Bronchial epithelial cell (primary cell): ENCODE results near the gene TNFAIP8L3. TPM values are rescaled to one million over a fixed set of nuclear protein-coding genes. Genes with fewer than 3 reads are reported as not detected.
"Not testable (repeated sequence)": the region's sequence is repeated elsewhere in the genome, so short reads cannot be mapped to it uniquely, and the experiment has no call there.

Source experiments
- DNase-seq: peaks from one replicate; pipeline ENCODE4 v3.0.0-alpha.2; 2010; ENCODE audit warnings: low read depth
- FAIRE-seq: peaks from 2 replicates; lab custom pipeline; 2011; peaks lifted over from hg19 to GRCh38; lab: Jason Lieb, UNC
- H3K27me3 ChIP-seq: 2 replicates; pipeline ENCODE4 v1.5.1; 2011; ENCODE audit warnings: low read length; ENCODE audit not compliant: control insufficient read depth, insufficient read depth
- H3K36me3 ChIP-seq: 2 replicates; pipeline ENCODE4 v1.5.1; 2011; ENCODE audit warnings: low read length; ENCODE audit not compliant: control insufficient read depth, insufficient read depth
- H3K4me3 ChIP-seq: 2 replicates; pipeline ENCODE4 v1.5.1; 2011; ENCODE audit warnings: mild to moderate bottlenecking, low read depth, low read length, control low read depth
- CTCF ChIP-seq: IDR thresholded peaks from 2 replicates; pipeline ENCODE4 v1.5.1; 2011; ENCODE audit warnings: mild to moderate bottlenecking, moderate library complexity, low read length, control low read depth, inconsistent platforms; ENCODE audit not compliant: insufficient read depth, severe bottlenecking
- total RNA-seq: library from RNA; depleted of rRNA; stranded (reverse); fragments of >200 nt; gene quantifications from 2 replicates; pipeline ENCODE4 v1.2.1, GENCODE V29; 2014

The TNFAIP8L3 gene
- total RNA-seq, 1 donor from 2014 or later, result 5.0 TPM

GRCh38 chr15:51130344-51130743, 35.6 kb upstream of the TNFAIP8L3 start:
- Histone ChIP-seq H3K27me3 (no peaks in the 10 kb centered on the region), H3K36me3 (no peaks in the 10 kb centered on the region), H3K4me3 (no peak overlapping the region)
- DNase-seq (no peak), FAIRE-seq (no peak)
- TF ChIP-seq CTCF, result no peak

- DNase-seq (no peak), FAIRE-seq (no peak)
- H3K36me3 ChIP-seq, result no peaks in the 10 kb centered on the region
- TF ChIP-seq CTCF, result no peak
- H3K4me3 ChIP-seq, result no peak overlapping the region
- H3K27me3 ChIP-seq, result no peaks in the 10 kb centered on the region
Observed at GRCh38 chr15:51129535-51130188, 35.0 kb upstream of the TNFAIP8L3 start.

- DNase-seq (no peak), FAIRE-seq (no peak)
- H3K27me3 ChIP-seq, result no peaks in the 10 kb centered on the region
- no peaks in the 10 kb centered on the region for H3K36me3 ChIP-seq
- no peak for TF ChIP-seq CTCF
- H3K4me3 ChIP-seq, result no peak overlapping the region
Observed at GRCh38 chr15:51128701-51129100, 34.0 kb upstream of the TNFAIP8L3 start.

- H3K36me3 ChIP-seq, result no peaks in the 10 kb centered on the region
- no peak for TF ChIP-seq CTCF
- DNase-seq (no peak), FAIRE-seq (no peak)
- no peak overlapping the region for H3K4me3 ChIP-seq
- H3K27me3 ChIP-seq, result no peaks in the 10 kb centered on the region
Observed at GRCh38 chr15:51126842-51127241, 32.1 kb upstream of the TNFAIP8L3 start.

GRCh38 chr15:51123002-51123401, 28.3 kb upstream of the TNFAIP8L3 start:
- H3K27me3 ChIP-seq, H3K4me3 ChIP-seq, H3K36me3 ChIP-seq, DNase-seq, FAIRE-seq: not testable (repeated sequence)

GRCh38 chr15:51121631-51122225, 27.0 kb upstream of the TNFAIP8L3 start:
- DNase-seq (no peak), FAIRE-seq (no peak)
- Histone ChIP-seq H3K36me3 (no peaks in the 10 kb centered on the region), H3K4me3 (no peak overlapping the region), H3K27me3 (no peaks in the 10 kb centered on the region)
- TF ChIP-seq CTCF, result no peak
